ENCODE measurements around the gene IL1RAP.

The IL1RAP gene

DNA sequence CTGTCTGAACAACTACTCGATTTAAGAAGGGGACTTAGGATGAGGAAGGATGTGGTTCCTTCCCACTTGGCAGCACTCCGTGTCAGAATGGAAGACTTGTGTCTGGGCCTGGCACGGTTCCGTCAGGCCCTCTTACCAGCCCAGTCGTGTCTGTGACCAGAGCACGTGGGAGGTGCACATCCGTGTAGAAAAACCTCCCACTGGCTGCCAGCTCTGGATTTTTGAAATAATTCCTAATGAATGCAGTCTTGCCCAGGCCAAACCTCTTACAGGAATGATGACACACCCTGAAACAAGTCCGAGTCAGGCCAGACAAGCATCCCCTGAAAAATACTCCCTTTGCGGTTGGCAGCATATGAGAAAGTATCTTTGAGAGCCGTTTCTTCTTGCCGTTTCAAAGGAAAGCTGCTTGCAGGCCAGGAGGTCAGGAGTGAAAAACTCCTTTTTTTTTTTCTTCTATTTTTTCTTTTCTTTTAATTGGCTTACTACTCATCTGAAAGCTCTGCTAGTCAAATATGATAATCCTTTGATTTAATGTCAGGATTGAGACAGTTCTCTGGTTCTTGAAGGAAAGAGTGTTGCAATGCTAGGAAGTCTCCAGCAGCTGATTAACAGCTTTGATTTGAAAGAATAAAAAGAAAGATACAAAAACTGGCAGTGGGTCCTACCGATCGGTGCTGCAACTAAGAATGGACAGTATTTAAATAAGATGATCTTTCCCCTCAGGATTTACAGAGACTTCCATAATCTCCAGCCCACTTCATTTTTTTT is 19.8 kb downstream of the IL1RAP start:
- H3K27ac ChIP-seq (ENCODE audit: low read depth, low read length), result no peak overlapping the region
- H3K4me2 ChIP-seq (ENCODE audit: low read depth, low read length, poor library complexity, severe bottlenecking), result no peak overlapping the region
- H2AFZ ChIP-seq (ENCODE audit: low read depth, low read length, severe bottlenecking), result no peak overlapping the region
- H3F3A ChIP-seq (ENCODE audit: insufficient read depth), result no peaks in the 10 kb centered on the region
- H3K4me3 ChIP-seq (ENCODE audit: insufficient read depth, low read length, poor library complexity, severe bottlenecking), result no peak overlapping the region
- H3K36me3 ChIP-seq (ENCODE audit: low read length), result no peaks in the 10 kb centered on the region
- no peaks in the 10 kb centered on the region for H3K9me3 ChIP-seq (ENCODE audit: insufficient read depth, low read length)
- no peaks in the 10 kb centered on the region for H4K20me1 ChIP-seq (ENCODE audit: low read depth, low read length)
- TF ChIP-seq, protein P1, sequence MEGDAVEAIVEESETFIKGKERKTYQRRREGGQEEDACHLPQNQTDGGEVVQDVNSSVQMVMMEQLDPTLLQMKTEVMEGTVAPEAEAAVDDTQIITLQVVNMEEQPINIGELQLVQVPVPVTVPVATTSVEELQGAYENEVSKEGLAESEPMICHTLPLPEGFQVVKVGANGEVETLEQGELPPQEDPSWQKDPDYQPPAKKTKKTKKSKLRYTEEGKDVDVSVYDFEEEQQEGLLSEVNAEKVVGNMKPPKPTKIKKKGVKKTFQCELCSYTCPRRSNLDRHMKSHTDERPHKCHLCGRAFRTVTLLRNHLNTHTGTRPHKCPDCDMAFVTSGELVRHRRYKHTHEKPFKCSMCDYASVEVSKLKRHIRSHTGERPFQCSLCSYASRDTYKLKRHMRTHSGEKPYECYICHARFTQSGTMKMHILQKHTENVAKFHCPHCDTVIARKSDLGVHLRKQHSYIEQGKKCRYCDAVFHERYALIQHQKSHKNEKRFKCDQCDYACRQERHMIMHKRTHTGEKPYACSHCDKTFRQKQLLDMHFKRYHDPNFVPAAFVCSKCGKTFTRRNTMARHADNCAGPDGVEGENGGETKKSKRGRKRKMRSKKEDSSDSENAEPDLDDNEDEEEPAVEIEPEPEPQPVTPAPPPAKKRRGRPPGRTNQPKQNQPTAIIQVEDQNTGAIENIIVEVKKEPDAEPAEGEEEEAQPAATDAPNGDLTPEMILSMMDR (IDR thresholded peaks at IDR 0.05; ENCODE audit: insufficient read depth, low read length, poor library complexity, severe bottlenecking), result no peak
- no peak for TF ChIP-seq EZH2phosphoT487 (conservative IDR thresholded peaks at IDR 0.05; ENCODE audit: low read length)
- no peaks in the 10 kb centered on the region for H3K27me3 ChIP-seq (ENCODE audit: low read length)
- no peak overlapping the region for H3K9ac ChIP-seq (ENCODE audit: low read length)
- H3K79me2 ChIP-seq (ENCODE audit: insufficient read depth, low read length), result no peaks in the 10 kb centered on the region
- H3K9me2 ChIP-seq (replicated peaks; ENCODE audit: insufficient read depth, low read length), result no peaks in the 10 kb centered on the region

DNA sequence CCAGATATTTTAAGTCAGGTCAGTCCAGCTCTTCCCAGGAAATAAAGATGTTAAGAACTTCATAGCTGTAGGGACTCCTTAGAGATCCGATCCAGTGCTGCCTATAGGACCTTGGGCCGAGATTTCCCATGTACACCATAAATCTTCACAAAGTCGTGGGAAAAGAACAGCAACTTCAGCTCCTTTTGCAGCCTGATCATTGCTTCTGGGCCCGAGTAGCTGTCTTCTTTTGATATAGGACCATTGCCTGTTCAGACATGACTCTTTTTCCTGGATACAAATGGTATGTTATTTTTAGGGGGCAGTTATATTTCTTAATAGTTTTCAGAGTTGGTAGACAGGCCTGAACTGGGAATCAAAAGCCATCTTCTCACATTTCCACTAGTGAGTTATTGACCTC is 20.5 kb downstream of the IL1RAP start:
- H3K27me3 ChIP-seq (ENCODE audit: low read length), result no peaks in the 10 kb centered on the region
- no peak for TF ChIP-seq EZH2phosphoT487 (conservative IDR thresholded peaks at IDR 0.05; ENCODE audit: low read length)
- TF ChIP-seq, protein P1 (IDR thresholded peaks at IDR 0.05; ENCODE audit: insufficient read depth, low read length, poor library complexity, severe bottlenecking), result no peak
- H3K4me3 ChIP-seq (ENCODE audit: insufficient read depth, low read length, poor library complexity, severe bottlenecking), result no peak overlapping the region
- H3K79me2 ChIP-seq (ENCODE audit: insufficient read depth, low read length), result no peaks in the 10 kb centered on the region
- no peak overlapping the region for H3K27ac ChIP-seq (ENCODE audit: low read depth, low read length)
- no peak overlapping the region for H3K9ac ChIP-seq (ENCODE audit: low read length)
- no peaks in the 10 kb centered on the region for H4K20me1 ChIP-seq (ENCODE audit: low read depth, low read length)
- H3K9me2 ChIP-seq (replicated peaks; ENCODE audit: insufficient read depth, low read length), result no peaks in the 10 kb centered on the region
- no peaks in the 10 kb centered on the region for H3K36me3 ChIP-seq (ENCODE audit: low read length)
- H3K9me3 ChIP-seq (ENCODE audit: insufficient read depth, low read length), result no peaks in the 10 kb centered on the region
- H3K4me2 ChIP-seq (ENCODE audit: low read depth, low read length, poor library complexity, severe bottlenecking), result no peak overlapping the region
- no peak overlapping the region for H2AFZ ChIP-seq (ENCODE audit: low read depth, low read length, severe bottlenecking)
- no peaks in the 10 kb centered on the region for H3F3A ChIP-seq (ENCODE audit: insufficient read depth)

DNA sequence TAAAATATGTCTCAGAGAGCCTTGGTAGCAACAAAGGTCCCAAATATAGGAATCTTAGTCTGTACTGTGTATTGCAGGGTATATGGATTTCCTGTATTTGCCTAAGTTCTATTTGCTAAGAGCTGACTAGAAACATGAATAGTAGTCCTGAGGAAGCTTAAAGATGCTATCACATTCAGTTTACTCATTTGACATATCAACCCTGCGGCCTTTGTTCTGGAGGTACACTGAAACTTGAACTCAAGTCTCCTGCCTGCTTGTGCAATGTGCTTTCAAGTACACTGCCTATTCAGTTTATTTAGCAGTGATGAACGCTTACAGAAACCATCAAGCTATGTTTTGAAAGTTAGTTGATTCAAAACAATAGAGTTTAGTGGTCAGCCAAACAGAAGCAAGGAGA is 21.1 kb downstream of the IL1RAP start:
- H3K27me3 ChIP-seq (ENCODE audit: low read length), result no peaks in the 10 kb centered on the region
- no peak overlapping the region for H3K9ac ChIP-seq (ENCODE audit: low read length)
- H3K4me2 ChIP-seq (ENCODE audit: low read depth, low read length, poor library complexity, severe bottlenecking), result no peak overlapping the region
- H3K27ac ChIP-seq (ENCODE audit: low read depth, low read length), result no peak overlapping the region
- H2AFZ ChIP-seq (ENCODE audit: low read depth, low read length, severe bottlenecking), result no peak overlapping the region
- TF ChIP-seq, protein P1 (IDR thresholded peaks at IDR 0.05; ENCODE audit: insufficient read depth, low read length, poor library complexity, severe bottlenecking), result no peak
- no peak for TF ChIP-seq EZH2phosphoT487 (conservative IDR thresholded peaks at IDR 0.05; ENCODE audit: low read length)
- no peaks in the 10 kb centered on the region for H4K20me1 ChIP-seq (ENCODE audit: low read depth, low read length)
- H3K9me2 ChIP-seq (replicated peaks; ENCODE audit: insufficient read depth, low read length), result no peaks in the 10 kb centered on the region
- no peak overlapping the region for H3K4me3 ChIP-seq (ENCODE audit: insufficient read depth, low read length, poor library complexity, severe bottlenecking)
- H3K9me3 ChIP-seq (ENCODE audit: insufficient read depth, low read length), result no peaks in the 10 kb centered on the region
- H3F3A ChIP-seq (ENCODE audit: insufficient read depth), result no peaks in the 10 kb centered on the region
- H3K36me3 ChIP-seq (ENCODE audit: low read length), result no peaks in the 10 kb centered on the region
- H3K79me2 ChIP-seq (ENCODE audit: insufficient read depth, low read length), result no peaks in the 10 kb centered on the region
